Smooth muscle cell (in vitro differentiated cells): Measurements from ENCODE around the gene KCNQ5. TPM values are rescaled to one million over a fixed set of nuclear protein-coding genes. Genes with fewer than 3 reads are reported as not detected.
A peak's percentile ranks its signal among the peaks of the same experiment; 100 is the strongest.

Experiments used
- DNase-seq: peaks from one replicate; lab custom pipeline; 2025; ENCODE audit not compliant: unreplicated experiment; lab: John Stamatoyannopoulos, UW
- H2AFZ ChIP-seq: fragments of 200-600 bp; sonication (generic); 2 replicates; pipeline ENCODE4 v1.6.0; 2016; ENCODE audit warnings: antibody characterized with exemption, low read depth, mild to moderate bottlenecking
- H3F3A ChIP-seq: fragments of 200-600 bp; sonication (generic); 2 replicates; pipeline ENCODE4 v1.6.0; 2017; ENCODE audit warnings: antibody characterized with exemption, low read depth
- H3K27ac ChIP-seq: fragments of 200-600 bp; sonication (generic); 2 replicates; pipeline ENCODE4 v1.5.1; 2016; ENCODE audit warnings: low read depth, mild to moderate bottlenecking
- H3K27me3 ChIP-seq: fragments of 200-600 bp; sonication (generic); 2 replicates; pipeline ENCODE4 v1.6.1; 2016; ENCODE audit warnings: low read depth, mild to moderate bottlenecking
- H3K36me3 ChIP-seq: fragments of 200-600 bp; sonication (generic); 2 replicates; pipeline ENCODE4 v1.5.1; 2016; ENCODE audit warnings: low read depth
- H3K4me1 ChIP-seq: fragments of 200-600 bp; sonication (generic); 2 replicates; pipeline ENCODE4 v1.5.1; 2016; ENCODE audit warnings: low read depth
- H3K4me2 ChIP-seq: fragments of 200-600 bp; sonication (generic); 2 replicates; pipeline ENCODE4 v1.6.0; 2016; ENCODE audit warnings: mild to moderate bottlenecking
- H3K4me3 ChIP-seq: fragments of 200-600 bp; sonication (generic); 2 replicates; pipeline ENCODE4 v1.5.1; 2016; ENCODE audit warnings: mild to moderate bottlenecking
- H3K79me2 ChIP-seq: fragments of 200-600 bp; sonication (generic); 2 replicates; pipeline ENCODE4 v1.6.0; 2016; ENCODE audit warnings: low read depth, mild to moderate bottlenecking
- H3K9ac ChIP-seq: fragments of 200-600 bp; sonication (generic); 2 replicates; pipeline ENCODE4 v1.6.0; 2016; ENCODE audit warnings: low read depth
- H3K9me3 ChIP-seq: fragments of 200-600 bp; sonication (generic); replicated peaks from 2 replicates; pipeline ENCODE4 v1.5.1; 2016; ENCODE audit warnings: low read depth
- H4K20me1 ChIP-seq: fragments of 200-600 bp; sonication (generic); 2 replicates; pipeline ENCODE4 v1.6.0; 2016; ENCODE audit warnings: low read depth
- WGBS: methylation state at CpG from one replicate; pipeline ENCODE4 v1.1.7; 2016; ENCODE audit warnings: low lambda C conversion rate; 5-methylcytosine and 5-hydroxymethylcytosine counted together
- polyA plus RNA-seq: library from polyadenylated mRNA; unstranded; fragments of >200 nt; fragmentation: Nextera tagmentation; extraction: Ambion mirVana; gene quantifications from 2 replicates; pipeline ENCODE4 v1.2.1, GENCODE V29; 2016
- total RNA-seq: library from RNA; depleted of rRNA; stranded (reverse); fragments of >200 nt; gene quantifications from 2 replicates; pipeline ENCODE4 v1.2.3, GENCODE V29; 2014
- TF ChIP-seq, protein P1 (sequence below): fragments of 200-600 bp; sonication (generic); IDR thresholded peaks from 2 replicates; pipeline ENCODE4 v1.5.1; 2017; ENCODE audit warnings: borderline replicate concordance, mild to moderate bottlenecking, antibody characterized with exemption; ENCODE audit not compliant: insufficient read depth, poor library complexity, severe bottlenecking

KCNQ5 gene
- total and polyA plus RNA-seq, 2 experiments from 2014 or later: 1.2 to 2.0 TPM

DNA sequence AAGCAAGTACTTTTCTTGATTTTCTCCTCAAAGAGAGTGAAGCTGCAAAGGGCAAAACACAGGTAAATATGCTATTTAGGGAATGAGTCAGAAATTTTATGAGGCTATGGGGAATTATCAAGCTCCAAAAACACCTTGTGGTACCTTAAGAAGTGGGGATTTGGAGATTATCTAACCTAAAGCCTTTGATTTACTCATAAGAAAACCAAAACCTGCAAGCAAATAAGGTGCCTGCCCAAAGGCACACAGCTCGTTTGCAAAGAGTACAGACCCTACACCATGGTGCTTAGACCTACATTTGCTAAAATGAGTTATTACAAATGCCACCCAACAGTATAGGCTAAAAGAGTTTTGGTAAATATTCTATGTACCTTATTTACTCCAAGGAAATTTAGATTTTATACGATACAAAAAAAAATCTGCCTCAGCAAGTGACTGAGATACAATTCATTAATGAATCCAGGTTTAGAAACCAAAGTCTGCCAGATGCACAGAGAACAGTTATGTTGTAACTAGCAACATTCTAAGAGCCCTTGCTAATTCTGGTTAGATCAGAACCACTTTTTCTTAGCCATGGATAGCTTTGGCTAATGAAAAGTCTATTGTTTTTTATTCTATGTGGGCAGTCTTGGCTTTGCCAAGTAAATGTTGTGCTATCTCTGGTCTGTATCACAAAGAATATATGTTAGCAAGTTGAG lies 501.9 kb downstream of the KCNQ5 start:
- no peaks in the 10 kb centered on the region for H3K27me3 ChIP-seq
- no peak overlapping the region for H3K27ac ChIP-seq
- 90% methylated on average over 2 of the region's 2 CpGs for WGBS
- no peaks in the 10 kb centered on the region for H3F3A ChIP-seq
- H4K20me1 ChIP-seq: no peaks in the 10 kb centered on the region
- no peak overlapping the region for H3K4me2 ChIP-seq
- no peaks in the 10 kb centered on the region for H3K79me2 ChIP-seq
- no peak for DNase-seq
- H3K9ac ChIP-seq: no peak overlapping the region
- no peaks in the 10 kb centered on the region for H3K9me3 ChIP-seq
- no peaks in the 10 kb centered on the region for H3K36me3 ChIP-seq
- H2AFZ ChIP-seq: no peak overlapping the region
- no peak overlapping the region for H3K4me3 ChIP-seq
- H3K4me1 ChIP-seq: no peaks in the 10 kb centered on the region
- TF ChIP-seq, protein P1, sequence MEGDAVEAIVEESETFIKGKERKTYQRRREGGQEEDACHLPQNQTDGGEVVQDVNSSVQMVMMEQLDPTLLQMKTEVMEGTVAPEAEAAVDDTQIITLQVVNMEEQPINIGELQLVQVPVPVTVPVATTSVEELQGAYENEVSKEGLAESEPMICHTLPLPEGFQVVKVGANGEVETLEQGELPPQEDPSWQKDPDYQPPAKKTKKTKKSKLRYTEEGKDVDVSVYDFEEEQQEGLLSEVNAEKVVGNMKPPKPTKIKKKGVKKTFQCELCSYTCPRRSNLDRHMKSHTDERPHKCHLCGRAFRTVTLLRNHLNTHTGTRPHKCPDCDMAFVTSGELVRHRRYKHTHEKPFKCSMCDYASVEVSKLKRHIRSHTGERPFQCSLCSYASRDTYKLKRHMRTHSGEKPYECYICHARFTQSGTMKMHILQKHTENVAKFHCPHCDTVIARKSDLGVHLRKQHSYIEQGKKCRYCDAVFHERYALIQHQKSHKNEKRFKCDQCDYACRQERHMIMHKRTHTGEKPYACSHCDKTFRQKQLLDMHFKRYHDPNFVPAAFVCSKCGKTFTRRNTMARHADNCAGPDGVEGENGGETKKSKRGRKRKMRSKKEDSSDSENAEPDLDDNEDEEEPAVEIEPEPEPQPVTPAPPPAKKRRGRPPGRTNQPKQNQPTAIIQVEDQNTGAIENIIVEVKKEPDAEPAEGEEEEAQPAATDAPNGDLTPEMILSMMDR: no peak

DNA sequence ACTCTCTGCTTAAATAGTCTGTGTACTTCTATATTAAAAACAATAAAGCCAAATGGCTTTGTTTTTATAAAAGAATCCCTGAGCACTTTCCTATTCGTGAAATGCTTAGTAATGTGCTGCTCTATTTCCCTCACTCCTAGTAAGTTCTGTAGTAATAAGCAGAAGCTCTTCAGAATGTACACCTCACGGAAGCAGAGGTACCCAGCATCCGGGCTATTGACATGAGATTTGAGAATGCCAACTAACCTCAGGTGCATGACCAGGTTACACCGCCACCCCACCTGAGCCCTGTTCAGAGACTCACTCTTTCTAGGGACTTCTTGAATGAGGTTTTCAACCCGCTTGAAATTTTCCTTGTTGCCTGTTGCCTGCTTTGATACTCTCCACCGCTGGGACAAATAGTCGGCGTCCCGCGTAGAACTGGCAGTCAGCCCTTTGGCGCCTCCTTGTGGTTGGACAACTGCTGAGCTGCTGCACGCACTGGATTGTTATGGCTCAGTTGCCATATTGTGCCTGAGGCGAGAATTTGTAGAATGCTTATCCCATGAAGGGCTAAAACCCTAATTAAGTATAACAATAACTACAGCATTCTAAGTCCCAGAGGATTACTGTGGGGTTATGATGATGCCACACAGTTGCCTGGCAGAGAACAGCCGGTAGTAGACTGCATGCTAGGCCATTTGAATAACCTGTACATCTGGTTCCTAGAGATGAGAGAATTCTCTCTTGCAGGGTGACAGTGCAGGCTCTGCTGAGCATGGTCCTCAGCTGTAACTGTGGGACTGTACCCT lies 508.0 kb downstream of the KCNQ5 start:
- Histone ChIP-seq H3K27ac (no peak overlapping the region), H3K79me2 (no peaks in the 10 kb centered on the region), H3F3A (no peaks in the 10 kb centered on the region), H2AFZ (no peak overlapping the region), H3K9me3 (no peaks in the 10 kb centered on the region), H4K20me1 (no peaks in the 10 kb centered on the region), H3K4me2 (peak overlapping the region; percentile 63), H3K36me3 (no peaks in the 10 kb centered on the region), H3K9ac (no peak overlapping the region), H3K4me1 (no peaks in the 10 kb centered on the region), H3K27me3 (no peaks in the 10 kb centered on the region), H3K4me3 (peak overlapping the region; percentile 22)
- TF ChIP-seq, protein P1: peak; percentile 99
- DNase-seq: peak; percentile 57
- WGBS: 16% methylated on average over 14 of the region's 14 CpGs

DNA sequence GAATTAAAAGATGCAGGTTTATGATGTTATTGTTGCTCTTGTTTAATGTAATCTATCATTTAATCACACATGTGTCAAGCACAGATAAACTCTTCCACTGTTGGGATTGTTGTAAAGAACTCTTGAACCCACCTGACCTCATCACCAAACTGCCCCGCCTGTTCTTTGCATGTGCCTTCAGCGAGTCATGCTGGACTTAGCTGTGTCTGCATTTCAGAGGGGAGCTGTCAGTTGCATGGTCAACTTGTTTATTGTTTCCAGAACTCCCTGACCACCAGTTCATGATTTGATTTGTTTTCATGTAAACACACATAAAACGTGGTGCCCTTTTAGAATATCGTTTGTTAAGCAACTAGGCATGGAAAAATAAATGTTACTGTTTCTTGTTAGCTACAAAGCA lies 509.8 kb downstream of the KCNQ5 start:
- no peak overlapping the region for H3K4me3 ChIP-seq
- H3K9me3 ChIP-seq: no peaks in the 10 kb centered on the region
- H3K4me2 ChIP-seq: no peak overlapping the region
- H3K27ac ChIP-seq: no peak overlapping the region
- H3K9ac ChIP-seq: no peak overlapping the region
- H2AFZ ChIP-seq: no peak overlapping the region
- H3K27me3 ChIP-seq: no peaks in the 10 kb centered on the region
- no peaks in the 10 kb centered on the region for H3K36me3 ChIP-seq
- H4K20me1 ChIP-seq: no peaks in the 10 kb centered on the region
- TF ChIP-seq, protein P1: no peak
- H3F3A ChIP-seq: no peaks in the 10 kb centered on the region
- no peaks in the 10 kb centered on the region for H3K79me2 ChIP-seq
- H3K4me1 ChIP-seq: no peaks in the 10 kb centered on the region
- no peak for DNase-seq
- WGBS: 62% methylated on average over 4 of the region's 4 CpGs
